DMS153 (cell line): ENCODE measurements around the gene NR5A1.

ENCODE experiments used
- DNase-seq: peaks from one replicate; lab custom pipeline; 2025; lab: John Stamatoyannopoulos, UW

NR5A1 gene

GRCh38 chr9:124514125-124514524, 6.9 kb upstream of the NR5A1 start:
- no peak for DNase-seq

GRCh38 chr9:124513376-124513994, 6.3 kb upstream of the NR5A1 start:
- no peak for DNase-seq

- no peak for DNase-seq
Measured at GRCh38 chr9:124512806-124513204, 5.6 kb upstream of the NR5A1 start.

GRCh38 chr9:124511891-124512805, 4.9 kb upstream of the NR5A1 start:
- no peak for DNase-seq

GRCh38 chr9:124511426-124511840, 4.2 kb upstream of the NR5A1 start:
- DNase-seq, result no peak

- no peak for DNase-seq
Measured at GRCh38 chr9:124510650-124511425, 3.6 kb upstream of the NR5A1 start.

GRCh38 chr9:124507880-124508423, 753 bp upstream of the NR5A1 start:
- DNase-seq, result no peak

- no peak for DNase-seq
Measured at GRCh38 chr9:124506433-124506832, 766 bp downstream of the NR5A1 start.

- DNase-seq, result no peak
Measured at GRCh38 chr9:124505901-124506346, 1.3 kb downstream of the NR5A1 start.

- no peak for DNase-seq
Measured at GRCh38 chr9:124505006-124505900, 1.9 kb downstream of the NR5A1 start.

- DNase-seq, result no peak
Measured at GRCh38 chr9:124504530-124505005, 2.6 kb downstream of the NR5A1 start.

GRCh38 chr9:124503713-124504529, 3.3 kb downstream of the NR5A1 start:
- no peak for DNase-seq

- DNase-seq, result no peak
Measured at GRCh38 chr9:124502711-124503702, 4.2 kb downstream of the NR5A1 start.

- DNase-seq, result no peak
Measured at GRCh38 chr9:124501771-124502320, 5.4 kb downstream of the NR5A1 start.

GRCh38 chr9:124500796-124501611, 6.2 kb downstream of the NR5A1 start:
- no peak for DNase-seq

GRCh38 chr9:124500028-124500795, 7.0 kb downstream of the NR5A1 start:
- DNase-seq, result no peak

- DNase-seq, result no peak
Measured at GRCh38 chr9:124499216-124499615, 8.0 kb downstream of the NR5A1 start.
